ENCODE measurements around the gene NHLRC2. TPM values are rescaled to one million over a fixed set of nuclear protein-coding genes. Genes with fewer than 3 reads are reported as not detected.

The NHLRC2 gene
- total RNA-seq, 1 experiment from 2014 or later = 56.3 TPM

DNA sequence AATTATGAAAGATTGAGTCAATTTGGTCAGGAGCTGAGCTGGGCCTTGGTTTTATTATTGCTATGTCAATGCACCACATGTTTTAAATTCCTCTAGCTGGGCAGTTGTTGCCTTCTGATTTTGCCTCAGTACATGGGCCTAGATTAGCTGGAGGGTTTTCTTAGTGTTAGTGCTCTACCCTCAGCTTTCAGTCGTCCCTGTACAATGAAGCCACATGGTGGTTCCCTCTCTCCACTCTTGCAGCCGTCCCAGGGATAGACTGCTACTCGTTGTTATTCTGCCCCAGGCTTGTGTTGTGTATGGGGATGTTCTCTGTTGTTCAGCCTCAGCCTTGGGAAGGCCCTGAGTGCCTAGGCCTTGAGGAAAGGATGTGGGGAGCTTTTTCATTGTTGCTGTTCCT, 37.0 kb downstream of the NHLRC2 start:
- no TSS peak for BruUV-seq (replicated peaks)
- Histone ChIP-seq H3K4me3 (replicated peaks in 1 of 2; ENCODE audit: low read depth in 1 of 2, low read length in 2 of 2) (no peak overlapping the region), H3K27ac (ENCODE audit: low read depth, low read length) (no peak overlapping the region), H3K79me2 (ENCODE audit: insufficient read depth, low read length) (no peaks in the 10 kb centered on the region; the same call in 1 of the 2 replicates), H3K4me2 (ENCODE audit: low read length) (no peak overlapping the region), H2AFZ (ENCODE audit: low read depth, low read length, poor library complexity, severe bottlenecking) (no peak overlapping the region), H3K9ac (ENCODE audit: low read length) (no peak overlapping the region), H3K4me1 (ENCODE audit: control insufficient read depth in 1 of 2, insufficient read depth in 2 of 2, low read length in 2 of 2) (0 out of 4 replicates have a peak, but pooled peaks cover 0 to 2% of the 10 kb centered on the region in 2 experiments), H3K27me3 (ENCODE audit: insufficient read depth, low read length) (no peaks in the 10 kb centered on the region), H3K36me3 (ENCODE audit: control insufficient read depth in 1 of 2, insufficient read depth in 2 of 2, low read length in 2 of 2) (peaks cover 1 to 5% of the 10 kb centered on the region in 2 experiments; a peak in 1 of 4 replicates), H4K20me1 (ENCODE audit: insufficient read depth) (peaks cover 3% of the 10 kb centered on the region; the same call in 1 of the 2 replicates), H3K9me3 (ENCODE audit: control insufficient read depth in 1 of 2, insufficient read depth in 1 of 2, low read depth in 1 of 2, low read length in 2 of 2) (no peaks in the 10 kb centered on the region), H3K9me2 (ENCODE audit: insufficient read depth) (no peaks in the 10 kb centered on the region)
- ATAC-seq (no peak), DNase-seq (ENCODE audit: low read depth, low spot score) (no peak)
- intact Hi-C loops (cut with micrococcal nuclease) = no loop called here
- TF ChIP-seq, protein P1, sequence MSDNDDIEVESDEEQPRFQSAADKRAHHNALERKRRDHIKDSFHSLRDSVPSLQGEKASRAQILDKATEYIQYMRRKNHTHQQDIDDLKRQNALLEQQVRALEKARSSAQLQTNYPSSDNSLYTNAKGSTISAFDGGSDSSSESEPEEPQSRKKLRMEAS (IDR thresholded peaks at IDR 0.05) = no peak
- no peak for TF ChIP-seq EZH2phosphoT487 (IDR thresholded peaks at IDR 0.05; ENCODE audit: borderline replicate concordance)
- TF ChIP-seq SP1 (IDR thresholded peaks at IDR 0.05; ENCODE audit: low read depth) = no peak
- TF ChIP-seq EGR1 (IDR thresholded peaks at IDR 0.05; ENCODE audit: low read depth) = no peak
- no peak for TF ChIP-seq POLR2AphosphoS5 (IDR thresholded peaks at IDR 0.05; ENCODE audit: low read depth, low read length)
- no peak for TF ChIP-seq ELF1 (IDR thresholded peaks at IDR 0.05; ENCODE audit: borderline replicate concordance, low read depth)
- POLR2A ChIA-PET = no interaction called here
- RAD21 ChIA-PET (ENCODE audit: low non-redundant PET in 1 of 2, low total read pairs in 2 of 2, uncharacterized antibody in 2 of 2, unreplicated experiment in 2 of 2) = no interaction called here
- CTCF ChIA-PET = no interaction called here

DNA sequence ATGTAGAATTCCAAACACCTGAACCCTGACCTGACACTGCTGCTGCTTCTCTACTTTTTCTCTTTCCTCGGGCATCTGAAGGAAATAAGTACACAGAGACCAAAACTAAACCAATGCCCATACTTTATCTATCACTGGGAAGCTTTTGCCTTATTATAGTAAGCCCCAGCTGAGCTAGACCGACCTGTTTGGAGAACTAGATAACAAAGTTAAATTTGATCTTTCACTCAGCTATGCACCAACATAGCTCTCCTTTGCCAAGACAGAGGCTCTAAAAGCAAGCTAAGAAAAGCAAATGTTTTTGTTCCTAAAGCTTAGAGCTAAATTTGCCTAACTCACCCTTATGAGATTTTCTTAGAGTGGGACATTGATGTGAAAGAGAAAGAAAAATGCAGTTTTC, 39.1 kb downstream of the NHLRC2 start:
- POLR2A ChIA-PET = no interaction called here
- RAD21 ChIA-PET (ENCODE audit: low non-redundant PET in 1 of 2, low total read pairs in 2 of 2, uncharacterized antibody in 2 of 2, unreplicated experiment in 2 of 2) = no interaction called here

More for the DNA sequence above, 39.1 kb downstream of the NHLRC2 start:
- Histone ChIP-seq H3K9ac (ENCODE audit: low read length) (no peak overlapping the region), H3K4me1 (ENCODE audit: control insufficient read depth in 1 of 2, insufficient read depth in 2 of 2, low read length in 2 of 2) (0 out of 4 replicates have a peak, but pooled peaks cover 0 to 2% of the 10 kb centered on the region in 2 experiments), H3K4me3 (replicated peaks in 1 of 2; ENCODE audit: low read depth in 1 of 2, low read length in 2 of 2) (no peak overlapping the region), H3K9me2 (ENCODE audit: insufficient read depth) (no peaks in the 10 kb centered on the region), H3K4me2 (ENCODE audit: low read length) (no peak overlapping the region), H3K27ac (ENCODE audit: low read depth, low read length) (no peak overlapping the region), H3K27me3 (ENCODE audit: insufficient read depth, low read length) (no peaks in the 10 kb centered on the region), H4K20me1 (ENCODE audit: insufficient read depth) (peaks cover 3% of the 10 kb centered on the region; the same call in 1 of the 2 replicates), H3K36me3 (ENCODE audit: control insufficient read depth in 1 of 2, insufficient read depth in 2 of 2, low read length in 2 of 2) (no peaks in the 10 kb centered on the region), H3K79me2 (ENCODE audit: insufficient read depth, low read length) (no peaks in the 10 kb centered on the region; the same call in 1 of the 2 replicates), H3K9me3 (ENCODE audit: control insufficient read depth in 1 of 2, insufficient read depth in 1 of 2, low read depth in 1 of 2, low read length in 2 of 2) (no peaks in the 10 kb centered on the region), H2AFZ (ENCODE audit: low read depth, low read length, poor library complexity, severe bottlenecking) (no peak overlapping the region)
- intact Hi-C loops (cut with micrococcal nuclease) = no loop called here
- no TSS peak for BruUV-seq (replicated peaks)
- no peak for ATAC-seq
- CTCF ChIA-PET = no interaction called here
- no peak for DNase-seq (ENCODE audit: low read depth, low spot score)
- TF ChIP-seq SRF (IDR thresholded peaks at IDR 0.05; ENCODE audit: low read depth) (no peak), CBX3 (IDR thresholded peaks at IDR 0.05; ENCODE audit: low read depth) (no peak), TCF7L2 (IDR thresholded peaks at IDR 0.05; ENCODE audit: borderline replicate concordance, extremely low read depth, insufficient read depth, insufficient read length) (no peak), POLR2AphosphoS5 (IDR thresholded peaks at IDR 0.05; ENCODE audit: low read depth, low read length) (no peak), EZH2phosphoT487 (IDR thresholded peaks at IDR 0.05; ENCODE audit: borderline replicate concordance) (no peak), POLR2A (IDR thresholded peaks at IDR 0.05; ENCODE audit: borderline replicate concordance, extremely low read depth, insufficient read depth, insufficient read length) (no peak), CEBPB (IDR thresholded peaks at IDR 0.05; ENCODE audit: low read depth) (no peak), SIN3A (IDR thresholded peaks at IDR 0.05; ENCODE audit: low read depth) (no peak), ZFX (IDR thresholded peaks at IDR 0.05) (no peak)
- TF ChIP-seq, protein P2, sequence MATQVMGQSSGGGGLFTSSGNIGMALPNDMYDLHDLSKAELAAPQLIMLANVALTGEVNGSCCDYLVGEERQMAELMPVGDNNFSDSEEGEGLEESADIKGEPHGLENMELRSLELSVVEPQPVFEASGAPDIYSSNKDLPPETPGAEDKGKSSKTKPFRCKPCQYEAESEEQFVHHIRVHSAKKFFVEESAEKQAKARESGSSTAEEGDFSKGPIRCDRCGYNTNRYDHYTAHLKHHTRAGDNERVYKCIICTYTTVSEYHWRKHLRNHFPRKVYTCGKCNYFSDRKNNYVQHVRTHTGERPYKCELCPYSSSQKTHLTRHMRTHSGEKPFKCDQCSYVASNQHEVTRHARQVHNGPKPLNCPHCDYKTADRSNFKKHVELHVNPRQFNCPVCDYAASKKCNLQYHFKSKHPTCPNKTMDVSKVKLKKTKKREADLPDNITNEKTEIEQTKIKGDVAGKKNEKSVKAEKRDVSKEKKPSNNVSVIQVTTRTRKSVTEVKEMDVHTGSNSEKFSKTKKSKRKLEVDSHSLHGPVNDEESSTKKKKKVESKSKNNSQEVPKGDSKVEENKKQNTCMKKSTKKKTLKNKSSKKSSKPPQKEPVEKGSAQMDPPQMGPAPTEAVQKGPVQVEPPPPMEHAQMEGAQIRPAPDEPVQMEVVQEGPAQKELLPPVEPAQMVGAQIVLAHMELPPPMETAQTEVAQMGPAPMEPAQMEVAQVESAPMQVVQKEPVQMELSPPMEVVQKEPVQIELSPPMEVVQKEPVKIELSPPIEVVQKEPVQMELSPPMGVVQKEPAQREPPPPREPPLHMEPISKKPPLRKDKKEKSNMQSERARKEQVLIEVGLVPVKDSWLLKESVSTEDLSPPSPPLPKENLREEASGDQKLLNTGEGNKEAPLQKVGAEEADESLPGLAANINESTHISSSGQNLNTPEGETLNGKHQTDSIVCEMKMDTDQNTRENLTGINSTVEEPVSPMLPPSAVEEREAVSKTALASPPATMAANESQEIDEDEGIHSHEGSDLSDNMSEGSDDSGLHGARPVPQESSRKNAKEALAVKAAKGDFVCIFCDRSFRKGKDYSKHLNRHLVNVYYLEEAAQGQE (IDR thresholded peaks at IDR 0.05; ENCODE audit: low read depth) = no peak

All from HCT116 (cell line).